Stimulated activated CD4-positive, alpha-beta T cell treated with anti-CD3 and anti-CD28 coated beads, Interleukin-4, amount 100 ng/mL, for 1 hour (primary cell): ENCODE measurements around the gene PLXNA3.
A peak's percentile ranks its signal among the peaks of the same experiment; 100 is the strongest.

Experiments
- DNase-seq: peaks from one replicate; pipeline ENCODE4 v3.0.0-alpha.2; 2020

Gene PLXNA3

GRCh38 chrX:154462396-154462795 is 4.3 kb downstream of the PLXNA3 start:
- no peak for DNase-seq

- no peak for DNase-seq
Measured at GRCh38 chrX:154463611-154464220, 5.6 kb downstream of the PLXNA3 start.

GRCh38 chrX:154464806-154465365 is 6.8 kb downstream of the PLXNA3 start:
- no peak for DNase-seq

DNA sequence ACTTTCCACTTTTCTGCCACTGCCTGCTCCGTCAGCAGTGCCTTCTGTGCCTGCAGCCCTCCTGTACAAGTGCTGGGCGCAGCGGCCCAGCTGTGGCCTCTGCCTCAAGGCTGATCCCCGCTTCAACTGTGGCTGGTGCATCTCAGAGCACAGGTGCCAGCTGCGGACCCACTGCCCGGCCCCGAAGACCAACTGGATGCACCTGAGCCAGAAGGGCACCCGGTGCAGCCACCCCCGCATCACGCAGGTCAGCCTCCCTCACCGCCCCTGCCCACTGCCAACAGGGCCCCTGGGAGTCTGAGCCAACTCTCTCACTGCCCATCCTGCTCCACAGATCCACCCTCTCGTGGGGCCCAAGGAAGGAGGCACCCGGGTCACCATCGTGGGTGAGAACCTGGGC is 7.5 kb downstream of the PLXNA3 start:
- no peak for DNase-seq

DNA sequence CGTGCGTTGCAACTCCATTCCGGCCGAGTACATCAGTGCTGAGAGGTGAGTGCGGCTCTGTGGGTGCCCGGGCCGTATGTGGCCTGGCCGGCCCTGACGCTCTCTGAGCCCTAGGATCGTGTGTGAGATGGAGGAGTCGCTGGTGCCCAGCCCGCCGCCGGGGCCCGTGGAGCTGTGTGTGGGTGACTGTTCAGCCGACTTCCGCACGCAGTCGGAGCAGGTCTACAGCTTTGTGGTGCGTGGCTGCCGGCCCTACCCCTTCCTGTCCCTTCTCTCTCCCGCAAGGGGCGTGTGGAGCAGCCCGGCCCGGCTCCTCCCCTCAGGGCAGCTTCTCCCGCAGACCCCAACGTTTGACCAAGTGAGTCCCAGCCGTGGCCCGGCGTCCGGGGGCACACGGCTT is 8.0 kb downstream of the PLXNA3 start:
- DNase-seq = no peak

DNA sequence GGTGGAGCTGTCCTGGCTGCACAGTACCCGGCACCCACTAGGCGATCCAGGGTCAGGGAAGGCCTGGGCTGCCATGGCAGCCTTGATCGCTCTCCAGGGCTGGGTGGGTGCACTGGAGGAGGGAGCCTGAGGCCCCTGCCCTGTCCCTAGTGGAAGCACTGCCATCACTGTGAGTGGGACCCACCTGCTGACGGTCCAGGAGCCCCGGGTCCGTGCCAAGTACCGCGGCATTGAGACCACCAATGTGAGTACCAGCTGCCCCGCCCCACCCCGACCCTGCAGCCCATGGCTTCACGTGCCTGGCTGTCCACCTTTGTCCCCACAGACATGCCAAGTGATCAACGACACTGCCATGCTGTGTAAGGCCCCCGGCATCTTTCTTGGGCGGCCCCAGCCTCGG is 8.8 kb downstream of the PLXNA3 start:
- DNase-seq = no peak

DNA sequence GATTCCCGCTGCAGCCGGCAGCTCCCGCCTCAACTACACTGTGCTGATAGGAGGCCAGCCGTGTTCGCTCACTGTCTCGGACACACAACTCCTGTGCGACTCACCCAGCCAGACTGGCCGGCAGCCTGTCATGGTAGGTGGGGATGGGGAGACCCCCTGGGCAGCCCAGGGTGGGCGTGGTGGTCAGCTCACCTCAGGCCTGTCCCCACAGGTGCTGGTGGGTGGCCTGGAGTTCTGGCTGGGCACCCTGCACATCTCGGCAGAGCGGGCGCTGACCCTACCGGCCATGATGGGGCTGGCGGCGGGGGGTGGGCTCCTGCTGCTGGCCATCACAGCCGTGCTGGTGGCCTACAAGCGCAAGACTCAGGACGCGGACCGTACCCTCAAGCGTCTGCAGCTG is 9.5 kb downstream of the PLXNA3 start:
- no peak for DNase-seq

DNA sequence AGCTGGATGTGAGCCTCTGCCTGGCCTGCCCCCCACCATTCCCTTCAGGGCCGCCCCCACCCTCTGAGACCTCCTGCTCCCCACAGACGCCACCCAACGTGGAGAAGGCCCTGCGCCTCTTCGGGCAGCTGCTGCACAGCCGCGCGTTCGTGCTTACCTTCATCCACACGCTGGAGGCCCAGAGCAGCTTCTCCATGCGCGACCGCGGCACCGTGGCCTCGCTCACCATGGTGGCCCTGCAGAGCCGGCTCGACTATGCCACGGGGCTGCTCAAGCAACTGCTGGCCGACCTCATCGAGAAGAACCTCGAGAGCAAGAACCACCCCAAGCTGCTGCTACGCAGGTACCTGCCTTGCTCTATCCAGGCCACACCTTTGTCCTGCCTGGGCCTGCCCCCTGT is 10.1 kb downstream of the PLXNA3 start:
- no peak for DNase-seq

- DNase-seq = no peak
Measured at GRCh38 chrX:154469114-154469513, 11.0 kb downstream of the PLXNA3 start.

DNA sequence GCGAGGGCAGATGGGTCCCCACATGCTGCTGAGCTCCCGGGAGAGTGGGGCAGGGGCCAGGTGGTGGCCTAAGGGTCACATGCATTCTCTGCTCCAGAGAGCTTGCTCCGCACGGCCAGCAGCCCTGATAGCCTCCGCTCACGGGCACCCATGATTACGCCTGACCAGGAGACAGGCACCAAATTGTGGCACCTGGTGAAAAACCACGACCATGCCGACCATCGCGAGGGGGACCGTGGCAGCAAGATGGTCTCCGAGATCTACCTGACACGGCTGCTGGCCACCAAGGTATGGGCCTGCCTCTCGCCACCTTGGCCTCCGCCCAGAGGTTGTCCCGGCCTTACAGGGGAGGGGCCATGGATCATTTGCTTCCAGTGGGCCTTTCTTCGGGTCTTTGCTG is 11.8 kb downstream of the PLXNA3 start:
- no peak for DNase-seq

DNA sequence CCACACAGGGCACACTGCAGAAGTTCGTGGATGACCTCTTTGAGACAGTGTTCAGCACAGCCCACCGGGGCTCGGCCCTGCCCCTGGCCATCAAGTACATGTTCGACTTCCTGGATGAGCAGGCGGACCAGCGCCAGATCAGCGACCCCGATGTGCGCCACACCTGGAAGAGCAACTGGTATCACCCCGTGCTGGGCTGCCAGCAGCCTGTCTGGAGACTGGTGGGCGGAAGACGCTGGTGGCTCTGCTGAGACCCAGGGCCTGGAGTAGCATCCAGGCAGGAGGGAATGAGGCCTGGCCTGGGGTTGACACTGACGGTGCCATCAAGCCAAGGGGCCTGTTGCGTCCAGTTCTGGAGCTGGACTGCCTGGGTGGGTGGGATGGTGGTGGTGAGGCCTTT is 12.4 kb downstream of the PLXNA3 start:
- DNase-seq = no peak

DNA sequence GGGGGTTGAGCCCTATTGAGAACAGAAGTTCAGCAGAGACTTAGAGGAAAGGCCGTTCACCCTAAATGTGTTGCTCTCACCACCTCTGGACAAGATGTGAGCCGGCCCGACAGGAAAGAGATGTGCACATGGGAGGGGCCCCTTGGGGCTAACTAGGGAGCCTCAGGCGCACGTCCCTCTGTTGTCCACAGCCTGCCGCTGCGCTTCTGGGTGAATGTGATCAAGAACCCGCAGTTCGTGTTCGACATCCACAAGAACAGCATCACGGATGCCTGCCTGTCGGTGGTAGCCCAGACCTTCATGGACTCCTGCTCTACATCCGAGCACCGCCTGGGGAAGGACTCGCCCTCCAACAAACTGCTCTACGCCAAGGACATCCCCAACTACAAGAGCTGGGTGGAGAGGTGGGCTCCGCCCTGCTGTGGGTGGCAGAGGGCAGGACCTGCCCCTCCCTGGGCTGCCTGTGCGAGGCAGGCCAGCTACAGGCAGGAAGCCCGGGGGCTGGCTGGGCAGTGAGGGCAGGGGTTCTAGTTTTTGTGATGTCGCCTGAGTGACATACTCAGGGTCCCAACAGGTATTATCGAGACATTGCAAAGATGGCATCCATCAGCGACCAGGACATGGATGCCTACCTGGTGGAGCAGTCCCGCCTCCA is 13.0 kb downstream of the PLXNA3 start:
- DNase-seq = no peak

GRCh38 chrX:154471839-154472684 is 14.0 kb downstream of the PLXNA3 start:
- DNase-seq = no peak

GRCh38 chrX:154472685-154473632 is 14.9 kb downstream of the PLXNA3 start:
- DNase-seq = no peak

GRCh38 chrX:154473683-154474082 is 15.6 kb downstream of the PLXNA3 start:
- DNase-seq = no peak

DNA sequence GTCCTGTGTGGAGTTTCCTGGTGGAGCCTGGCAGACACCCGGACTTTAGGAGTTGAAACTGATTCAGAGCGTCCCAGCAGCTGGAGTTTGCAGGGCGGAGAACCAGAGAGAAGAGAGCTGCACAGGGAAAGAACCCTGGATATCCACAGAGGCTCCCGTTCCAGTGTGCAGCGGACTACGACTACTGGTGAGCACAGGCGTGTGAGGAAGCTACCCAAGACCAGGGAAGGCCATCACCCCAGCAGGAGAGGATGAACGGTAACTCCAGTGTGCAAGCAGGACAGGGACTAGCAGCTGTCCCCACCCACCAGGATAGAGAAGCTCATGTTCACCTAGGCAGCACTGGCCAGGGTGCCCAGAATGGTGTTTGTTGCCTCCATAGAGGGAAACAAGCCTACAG is 18.7 kb downstream of the PLXNA3 start:
- DNase-seq = no peak

DNA sequence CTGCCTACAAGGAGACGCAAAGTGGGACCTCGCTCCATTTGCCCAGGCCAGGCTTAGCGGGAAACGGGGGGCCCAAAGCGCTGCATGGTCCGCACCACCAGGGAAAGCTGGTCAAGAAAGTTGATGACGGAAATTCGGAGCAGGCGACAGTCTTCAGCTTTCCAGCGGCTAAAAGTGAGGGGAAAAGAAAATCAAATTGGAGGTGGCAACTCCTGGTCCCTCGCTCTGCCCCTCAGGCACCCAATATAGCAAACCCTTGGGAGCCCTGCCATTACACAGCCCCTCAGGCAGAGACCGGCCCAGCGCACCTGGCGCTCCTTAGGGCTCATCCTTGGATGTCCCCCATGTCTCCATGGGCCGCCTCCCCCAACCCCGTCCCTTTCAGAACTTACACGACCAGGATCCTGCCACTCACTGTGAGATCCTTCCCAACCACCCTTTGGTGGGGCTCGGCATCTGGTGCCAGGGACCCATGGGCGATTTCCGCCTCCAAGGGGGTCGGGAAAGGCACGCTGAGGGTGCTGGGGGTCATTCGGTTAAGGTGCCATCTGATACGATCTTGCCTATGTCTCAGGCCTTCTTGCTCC is 19.9 kb downstream of the PLXNA3 start:
- DNase-seq = no peak

DNA sequence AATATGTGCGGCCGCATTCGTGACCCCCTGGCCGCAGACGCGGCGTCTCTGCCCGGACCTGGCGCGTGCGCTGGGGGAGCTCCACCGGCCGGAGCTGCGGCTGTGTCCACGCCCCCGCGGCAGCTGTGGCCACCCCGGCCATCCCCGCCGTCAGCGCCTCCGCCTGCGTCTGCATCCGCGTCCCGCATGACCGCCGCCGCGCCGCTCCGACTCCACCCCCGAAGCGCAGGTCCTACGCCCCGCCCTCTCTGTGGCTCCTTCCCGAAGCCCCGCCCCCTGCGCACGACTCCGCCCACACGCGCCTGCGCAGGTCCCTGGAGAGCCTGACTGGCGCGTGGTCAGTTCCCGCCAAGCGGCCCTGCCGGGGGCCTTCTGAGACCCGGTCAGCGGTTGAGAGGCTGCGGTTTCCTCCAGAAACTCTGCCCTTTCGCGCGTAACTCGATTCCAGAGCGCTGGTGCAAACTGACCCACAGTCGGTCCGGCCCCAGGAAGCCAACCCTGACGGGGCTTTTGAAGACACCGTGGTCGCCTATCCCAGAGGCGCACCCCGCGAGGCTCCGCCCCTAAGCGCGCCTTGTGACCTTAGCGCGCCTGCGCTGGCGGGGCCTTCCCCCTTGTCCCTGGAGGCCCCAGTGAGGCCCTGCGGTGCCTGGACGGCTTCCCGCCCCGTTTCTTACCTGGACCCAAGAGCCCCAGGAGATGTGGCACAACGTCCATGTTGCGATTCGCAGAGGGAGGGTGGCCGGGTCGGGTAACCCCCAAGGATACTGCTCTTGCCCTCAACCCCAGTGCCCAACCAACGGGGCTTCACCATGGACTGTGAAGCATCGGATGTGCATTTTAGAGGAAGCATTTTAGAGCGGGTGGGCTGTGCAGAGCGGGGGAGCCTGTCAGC is 20.9 kb downstream of the PLXNA3 start, which contains the start of gene LAGE3:
Gene LAGE3, minus strand, starts transcription at position 554 of the 895 bp plus-strand sequence. Its CDS starts 366 bp downstream, at position 188.
- DNase-seq = peak; percentile 93

- no peak for DNase-seq
Measured at GRCh38 chrX:154481195-154481594, 23.1 kb downstream of the PLXNA3 start.

GRCh38 chrX:154481911-154482601 is 24.0 kb downstream of the PLXNA3 start:
- no peak for DNase-seq
